Measurements from ENCODE around the gene VCL. TPM values are rescaled to one million over a fixed set of nuclear protein-coding genes. Genes with fewer than 3 reads are reported as not detected.
"Not testable (repeated sequence)": the region's sequence is repeated elsewhere in the genome, so short reads cannot be mapped to it uniquely, and the experiment has no call there.

VCL gene
- total RNA-seq, 4 donors from 2014 or later, result 96.1 to 133 (median 120) TPM

DNA sequence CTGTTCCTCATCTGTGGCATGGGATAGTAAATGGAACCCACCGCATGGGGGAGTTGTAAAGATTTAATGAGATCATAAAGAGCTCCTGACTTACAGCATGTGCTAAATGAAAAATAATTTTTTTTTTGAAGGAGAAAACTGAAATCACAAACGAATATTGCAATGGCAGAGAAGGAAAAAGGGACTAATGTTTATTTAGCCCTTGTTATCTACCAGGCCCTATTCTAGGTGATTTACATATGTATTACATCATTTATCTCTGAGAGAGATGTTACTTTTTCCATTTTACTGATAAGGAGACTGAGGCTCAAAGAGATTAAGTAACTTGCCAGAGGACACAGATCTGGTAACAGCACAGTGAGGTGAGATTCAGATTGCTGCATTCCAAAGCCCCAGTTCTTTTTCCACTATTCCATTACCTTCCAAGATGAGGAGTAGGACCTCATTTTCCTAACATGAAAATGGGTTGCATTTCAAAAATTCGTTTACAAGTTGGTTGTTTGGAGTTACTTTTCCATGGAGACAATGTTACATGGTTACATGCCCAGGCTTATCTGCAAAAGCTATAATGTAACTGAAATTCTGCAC lies 28.6 kb downstream of the VCL start:
- Histone ChIP-seq H3K27ac (no peak overlapping the region), H3K9me3 (no peaks in the 10 kb centered on the region), H3K4me1 (peaks cover 10 to 74% (median 21%) of the 10 kb centered on the region in 4 donors), H3K36me3 (no peaks in the 10 kb centered on the region), H3K27me3 (no peaks in the 10 kb centered on the region), H3K4me3 (no peak overlapping the region)
- intact Hi-C loops (cut with DNase I; ENCODE audit: low total_unique reads), result no loop called here
- no peak for DNase-seq
- no peak for TF ChIP-seq POLR2AphosphoS5 (IDR thresholded peaks at IDR 0.05)
- TF ChIP-seq, protein P1, sequence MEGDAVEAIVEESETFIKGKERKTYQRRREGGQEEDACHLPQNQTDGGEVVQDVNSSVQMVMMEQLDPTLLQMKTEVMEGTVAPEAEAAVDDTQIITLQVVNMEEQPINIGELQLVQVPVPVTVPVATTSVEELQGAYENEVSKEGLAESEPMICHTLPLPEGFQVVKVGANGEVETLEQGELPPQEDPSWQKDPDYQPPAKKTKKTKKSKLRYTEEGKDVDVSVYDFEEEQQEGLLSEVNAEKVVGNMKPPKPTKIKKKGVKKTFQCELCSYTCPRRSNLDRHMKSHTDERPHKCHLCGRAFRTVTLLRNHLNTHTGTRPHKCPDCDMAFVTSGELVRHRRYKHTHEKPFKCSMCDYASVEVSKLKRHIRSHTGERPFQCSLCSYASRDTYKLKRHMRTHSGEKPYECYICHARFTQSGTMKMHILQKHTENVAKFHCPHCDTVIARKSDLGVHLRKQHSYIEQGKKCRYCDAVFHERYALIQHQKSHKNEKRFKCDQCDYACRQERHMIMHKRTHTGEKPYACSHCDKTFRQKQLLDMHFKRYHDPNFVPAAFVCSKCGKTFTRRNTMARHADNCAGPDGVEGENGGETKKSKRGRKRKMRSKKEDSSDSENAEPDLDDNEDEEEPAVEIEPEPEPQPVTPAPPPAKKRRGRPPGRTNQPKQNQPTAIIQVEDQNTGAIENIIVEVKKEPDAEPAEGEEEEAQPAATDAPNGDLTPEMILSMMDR (IDR thresholded peaks at IDR 0.05), result no peak
- no peak for TF ChIP-seq POLR2A (IDR thresholded peaks at IDR 0.05)
- TF ChIP-seq EP300 (IDR thresholded peaks at IDR 0.05; ENCODE audit: low read depth), result no peak
- 47% methylated on average over 3 of the region's 3 CpGs for WGBS, 2 donors (ENCODE audit: low coverage in 1 of 2)
- in situ Hi-C loops (cut with MboI; ENCODE audit: low pct_ligation_motif_present in 1 of 4, low pct_unique_long_range_greater_than_20kb in 1 of 4, low sequenced_read_pairs in 3 of 4), result no loop called here

DNA sequence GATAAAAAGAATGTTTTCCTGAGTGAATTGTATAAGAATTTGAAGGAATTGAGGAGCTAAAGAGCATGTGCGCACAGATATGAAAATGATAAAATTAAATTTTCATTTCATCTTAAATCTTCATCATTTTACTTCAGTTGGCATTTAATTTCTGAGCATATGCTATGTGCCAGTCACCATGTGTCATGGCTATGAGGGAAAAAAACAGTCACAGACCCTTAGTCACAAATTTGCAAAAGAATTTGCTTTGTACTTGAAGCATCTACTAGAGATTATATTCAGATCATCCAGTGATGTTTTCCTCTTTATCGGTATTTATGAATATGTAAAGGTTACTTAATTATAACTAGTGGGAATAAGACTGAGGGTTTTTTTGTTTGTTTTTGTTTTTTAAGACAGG lies 29.8 kb downstream of the VCL start:
- TF ChIP-seq POLR2A (IDR thresholded peaks at IDR 0.05), result no peak
- no peak for TF ChIP-seq POLR2AphosphoS5 (IDR thresholded peaks at IDR 0.05)
- TF ChIP-seq, protein P1 (IDR thresholded peaks at IDR 0.05), result no peak
- TF ChIP-seq EP300 (IDR thresholded peaks at IDR 0.05; ENCODE audit: low read depth), result no peak
- no peaks in the 10 kb centered on the region for H3K36me3 ChIP-seq
- H3K27me3 ChIP-seq, result no peaks in the 10 kb centered on the region
- H3K27ac ChIP-seq, result peak overlapping the region in 2 of 4 donors; percentile 21 to 45
- H3K9me3 ChIP-seq, result no peaks in the 10 kb centered on the region
- in situ Hi-C loops (cut with MboI; ENCODE audit: low pct_ligation_motif_present in 1 of 4, low pct_unique_long_range_greater_than_20kb in 1 of 4, low sequenced_read_pairs in 3 of 4), result no loop called here
- no peak for DNase-seq
- 92 to 99% methylated on average over 2 of the region's 2 CpGs for WGBS, 2 donors (ENCODE audit: low coverage in 1 of 2)
- intact Hi-C loops (cut with DNase I; ENCODE audit: low total_unique reads), result no loop called here
- peaks cover 11 to 73% (median 20%) of the 10 kb centered on the region in 4 donors for H3K4me1 ChIP-seq
- H3K4me3 ChIP-seq, result no peak overlapping the region

DNA sequence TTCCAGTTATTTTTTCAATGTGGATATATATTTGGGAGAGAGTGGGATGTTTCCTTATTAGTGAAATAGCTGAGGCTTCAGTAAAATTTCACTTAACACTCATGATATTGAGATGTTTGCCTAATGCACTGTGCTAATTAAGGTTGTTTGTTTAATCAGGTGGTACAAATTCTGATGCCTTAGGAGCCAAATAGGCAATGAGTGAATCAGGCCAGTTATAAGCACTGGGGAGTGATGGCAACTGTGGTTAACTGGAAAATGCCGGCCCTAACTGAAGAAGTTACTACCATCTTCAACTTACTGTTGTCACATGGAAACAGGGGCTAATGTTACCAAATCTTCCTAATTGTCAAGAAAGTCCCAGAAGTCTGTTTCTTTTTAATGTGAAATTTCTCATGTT lies 32.0 kb downstream of the VCL start:
- peak overlapping the region in 2 of 4 donors; percentile 3 to 47 for H3K27ac ChIP-seq
- H3K36me3 ChIP-seq, result no peaks in the 10 kb centered on the region
- H3K4me3 ChIP-seq, result no peak overlapping the region
- WGBS, 2 donors (ENCODE audit: low coverage in 1 of 2), result 67 to 90% methylated on average over 1 of the region's 1 CpG
- in situ Hi-C loops (cut with MboI; ENCODE audit: low pct_ligation_motif_present in 1 of 4, low pct_unique_long_range_greater_than_20kb in 1 of 4, low sequenced_read_pairs in 3 of 4) (no loop called here), intact Hi-C loops (cut with DNase I; ENCODE audit: low total_unique reads) (no loop called here)
- H3K9me3 ChIP-seq, result no peaks in the 10 kb centered on the region
- peaks cover 0 to 58% (median 5%) of the 10 kb centered on the region in 4 donors for H3K4me1 ChIP-seq
- no peak for DNase-seq
- TF ChIP-seq, protein P1 (IDR thresholded peaks at IDR 0.05), result no peak
- no peaks in the 10 kb centered on the region for H3K27me3 ChIP-seq

DNA sequence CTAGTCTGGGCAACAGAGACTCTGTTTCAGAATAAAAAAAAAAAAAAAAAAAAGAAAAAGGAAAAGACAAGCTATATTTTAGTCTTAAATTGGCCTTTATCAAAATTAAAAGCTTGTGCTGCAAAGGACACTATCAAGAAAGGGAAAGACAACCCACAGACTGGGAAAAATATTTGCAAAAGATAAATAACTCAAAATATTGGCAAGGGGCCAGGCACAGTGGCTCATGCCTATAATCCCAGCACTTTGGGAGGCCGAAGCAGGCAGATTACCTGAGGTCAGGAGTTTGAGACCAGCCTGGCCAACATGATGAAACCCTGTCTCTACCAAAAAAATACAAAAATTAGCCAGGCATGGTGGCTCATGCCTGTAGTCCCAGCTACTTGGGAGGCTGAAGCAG lies 34.3 kb downstream of the VCL start:
- H3K4me3 ChIP-seq; in situ Hi-C loops (cut with MboI; ENCODE audit: low pct_ligation_motif_present in 1 of 4, low pct_unique_long_range_greater_than_20kb in 1 of 4, low sequenced_read_pairs in 3 of 4); intact Hi-C loops (cut with DNase I; ENCODE audit: low total_unique reads); H3K27ac ChIP-seq; H3K27me3 ChIP-seq; H3K36me3 ChIP-seq; DNase-seq; H3K9me3 ChIP-seq: not testable (repeated sequence)
- WGBS, 2 donors (ENCODE audit: low coverage in 1 of 2), result 79 to 100% methylated on average over 1 of the region's 1 CpG
- H3K4me1 ChIP-seq, result peaks cover 0 to 41% (median 7%) of the 10 kb centered on the region in 4 donors

All from transverse colon (tissue), 4 donors.